NCI-H1092 treated with DMSO at 0.1 percent for 48 hours (cell line): ENCODE results near the gene MAD1L1.
"Not testable (repeated sequence)": the region's sequence is repeated elsewhere in the genome, so short reads cannot be mapped to it uniquely, and the experiment has no call there.

Source experiments
- DNase-seq: peaks from one replicate; lab custom pipeline; 2025; lab: John Stamatoyannopoulos, UW

MAD1L1 gene

GRCh38 chr7:1986366-1987083 lies 246.2 kb downstream of the MAD1L1 start:
- no peak for DNase-seq

- DNase-seq: no peak
These were observed 246.8 kb downstream of the MAD1L1 start for GRCh38 chr7:1985936-1986335.

- no peak for DNase-seq
These were observed 247.7 kb downstream of the MAD1L1 start for GRCh38 chr7:1985042-1985441.

- DNase-seq: no peak
These were observed 250.9 kb downstream of the MAD1L1 start for GRCh38 chr7:1981878-1982230.

- DNase-seq: no peak
These were observed 251.4 kb downstream of the MAD1L1 start for GRCh38 chr7:1981201-1981877.

GRCh38 chr7:1979591-1980560 lies 252.9 kb downstream of the MAD1L1 start:
- DNase-seq: no peak

- DNase-seq: no peak
These were observed 253.8 kb downstream of the MAD1L1 start for GRCh38 chr7:1978656-1979590.

GRCh38 chr7:1977876-1978441 lies 254.8 kb downstream of the MAD1L1 start:
- DNase-seq: no peak

GRCh38 chr7:1977059-1977875 lies 255.5 kb downstream of the MAD1L1 start:
- no peak for DNase-seq

- not testable (repeated sequence) for DNase-seq
These were observed 256.2 kb downstream of the MAD1L1 start for GRCh38 chr7:1976521-1976920.

- DNase-seq: no peak
These were observed 257.2 kb downstream of the MAD1L1 start for GRCh38 chr7:1975581-1975980.

GRCh38 chr7:1975179-1975578 lies 257.6 kb downstream of the MAD1L1 start:
- DNase-seq: no peak

GRCh38 chr7:1974290-1975101 lies 258.2 kb downstream of the MAD1L1 start:
- DNase-seq: peak; percentile 34

GRCh38 chr7:1973321-1974251 lies 259.2 kb downstream of the MAD1L1 start:
- DNase-seq: no peak

GRCh38 chr7:1972744-1973143 lies 260.0 kb downstream of the MAD1L1 start:
- DNase-seq: no peak

GRCh38 chr7:1971946-1972654 lies 260.6 kb downstream of the MAD1L1 start:
- no peak for DNase-seq

GRCh38 chr7:1970895-1971294 lies 261.9 kb downstream of the MAD1L1 start:
- no peak for DNase-seq

- DNase-seq: not testable (repeated sequence)
These were observed 262.5 kb downstream of the MAD1L1 start for GRCh38 chr7:1970285-1970660.
